HL-60 (cell line): ENCODE data around the gene APOA4.

Experiments
- CTCF ChIP-seq: IDR thresholded peaks from one replicate; pipeline ENCODE4 v1.5.1; 2011; ENCODE audit warnings: low read length, control low read depth, inconsistent platforms; ENCODE audit not compliant: insufficient read depth
- POLR2AphosphoS5 ChIP-seq: IDR thresholded peaks from 2 replicates; pipeline ENCODE4 v1.6.1; 2012; ENCODE audit warnings: low read depth

DNA sequence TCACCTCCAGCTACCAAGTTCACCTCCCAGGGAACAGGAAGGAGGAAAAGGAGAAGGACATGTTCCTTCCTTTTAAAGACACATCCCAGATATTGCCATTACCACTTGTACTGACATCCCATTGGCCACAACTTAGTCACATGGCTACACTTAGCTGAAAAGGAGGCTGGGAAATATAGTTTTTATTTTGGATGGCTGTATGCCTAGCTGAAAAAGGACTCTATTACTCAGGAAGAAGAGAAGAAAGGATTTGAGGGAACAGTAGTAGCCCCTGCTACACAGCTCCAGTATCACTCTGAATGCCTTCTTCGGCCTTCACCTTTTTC is 29.4 kb downstream of the APOA4 start:
- TF ChIP-seq POLR2AphosphoS5 (no peak), CTCF (no peak)
